Endodermal cell (in vitro differentiated cells): ENCODE data around the gene RPS2. TPM values are rescaled to one million over a fixed set of nuclear protein-coding genes. Genes with fewer than 3 reads are reported as not detected.
"Not testable (repeated sequence)": the region's sequence is repeated elsewhere in the genome, so short reads cannot be mapped to it uniquely, and the experiment has no call there.

ENCODE experiments used
- DNase-seq: peaks from one replicate; pipeline ENCODE4 v3.0.0-alpha.2; 2017
- H3K27ac ChIP-seq: 2 replicates; pipeline ENCODE4 v1.5.1; 2013; ENCODE audit warnings: mild to moderate bottlenecking, low read depth, low read length, moderate library complexity
- H3K27me3 ChIP-seq: 2 replicates; pipeline ENCODE4 v1.6.1; 2013; ENCODE audit warnings: mild to moderate bottlenecking, low read length, moderate library complexity; ENCODE audit not compliant: insufficient read depth, control insufficient read depth, poor library complexity, severe bottlenecking
- H3K36me3 ChIP-seq: 2 replicates; pipeline ENCODE4 v1.7.0; 2013; ENCODE audit warnings: mild to moderate bottlenecking, low read length, moderate library complexity; ENCODE audit not compliant: control insufficient read depth, insufficient read depth
- H3K4me1 ChIP-seq: one replicate; pipeline ENCODE4 v1.7.0; 2013; ENCODE audit warnings: low read length; ENCODE audit not compliant: control insufficient read depth, insufficient read depth
- H3K4me3 ChIP-seq: 2 replicates; pipeline ENCODE4 v1.5.1; 2013; ENCODE audit warnings: mild to moderate bottlenecking, low read length, moderate library complexity
- H3K9ac ChIP-seq: 2 replicates; pipeline ENCODE4 v1.6.1; 2013; ENCODE audit warnings: mild to moderate bottlenecking, low read length, moderate library complexity; ENCODE audit not compliant: poor library complexity, severe bottlenecking; ENCODE audit errors: extremely low read depth
- H3K9me3 ChIP-seq: 2 replicates; pipeline ENCODE4 v1.6.1; 2013; ENCODE audit warnings: mild to moderate bottlenecking, low read length, moderate library complexity; ENCODE audit not compliant: control insufficient read depth
- H3K27ac Mint-ChIP-seq: 2 replicates; pipeline ENCODE4 v1.8.0; 2020; ENCODE audit warnings: mixed read lengths
- H3K27me3 Mint-ChIP-seq: 2 replicates; pipeline ENCODE4 v1.8.0; 2021; ENCODE audit warnings: mild to moderate bottlenecking, mixed read lengths; ENCODE audit not compliant: insufficient read depth
- H3K36me3 Mint-ChIP-seq: 2 replicates; pipeline ENCODE4 v1.8.0; 2020; ENCODE audit warnings: low read depth, mixed read lengths
- H3K4me1 Mint-ChIP-seq: 2 replicates; pipeline ENCODE4 v1.8.0; 2020; ENCODE audit warnings: mixed read lengths
- H3K4me3 Mint-ChIP-seq: 2 replicates; pipeline ENCODE4 v1.8.0; 2020; ENCODE audit warnings: mild to moderate bottlenecking, moderate library complexity, mixed read lengths
- H3K9me3 Mint-ChIP-seq: 2 replicates; pipeline ENCODE4 v1.8.0; 2020; ENCODE audit warnings: mild to moderate bottlenecking, mixed read lengths
- WGBS, 2 experiments: methylation state at CpG; one replicate each; pipeline versions ENCODE4 v1.1.5 to v1.1.7; 2013; ENCODE audit warnings: missing lambda C conversion rate in 2 of 2, mixed read lengths in 1 of 2; ENCODE audit not compliant: insufficient coverage in 1 of 2, insufficient read length in 1 of 2; 5-methylcytosine and 5-hydroxymethylcytosine counted together
- total RNA-seq, 2 donors: library from RNA; stranded (reverse); fragmentation: NEBNext Ultra II Directional in 1 of 2; extraction: Animal tissue kit (Norgen Biotek cat#: 25700) in 1 of 2; gene quantifications; 2 replicates in 1 of 2; 3 replicates in 1 of 2; pipeline ENCODE4 v1.2.1, GENCODE V29; 2021
- TF ChIP-seq, protein P1 (sequence below): fragments of 200-600 bp; sonication (generic); conservative IDR thresholded peaks from 2 replicates; pipeline ENCODE4 v1.5.0; 2021; ENCODE audit warnings: antibody characterized with exemption, mild to moderate bottlenecking

Gene RPS2
- total RNA-seq, 2 donors from 2014 or later, result 3,064 to 3,492 TPM

DNA sequence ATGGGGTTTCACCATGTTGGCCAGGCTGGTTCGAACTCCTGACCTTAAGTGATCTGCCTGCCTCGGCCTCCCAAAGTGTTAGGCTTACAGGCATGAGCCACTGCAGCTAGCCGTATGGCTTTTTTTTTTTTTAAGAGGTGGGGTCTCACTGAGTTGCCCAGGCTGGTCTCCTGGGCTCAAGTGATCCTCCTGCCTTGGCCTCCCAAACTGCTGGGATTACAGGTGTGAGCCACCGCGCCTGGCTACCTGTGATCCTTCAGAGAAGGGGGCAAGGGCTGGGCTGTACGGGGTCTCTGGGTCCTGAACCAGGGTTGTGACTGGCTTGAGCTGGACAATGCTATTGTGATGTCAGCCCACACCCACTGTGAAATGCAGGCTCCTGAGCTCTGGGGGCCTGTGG lies 1.8 kb upstream of the RPS2 start, which contains the start of gene RNF151:
RNF151 (plus strand) TSS at position 397 of the 400 bp plus-strand sequence. CDS start 26 bp downstream, outside the sequence.
- peak within 1 kb of the TSS; percentile 96 for H3K9ac ChIP-seq
- H3K36me3 ChIP-seq, result peaks cover 24% of the 10 kb centered on the region
- H3K4me1 ChIP-seq, result peaks cover 2% of the 10 kb centered on the region
- H3K9me3 ChIP-seq, result no peaks in the 10 kb centered on the region
- no peak for DNase-seq
- peak within 1 kb of the TSS; percentile 93 for H3K4me3 ChIP-seq
- no peak within 1 kb of the TSS for H3K27ac ChIP-seq
- H3K27me3 ChIP-seq, result no peaks in the 10 kb centered on the region
- peaks cover 27% of the 10 kb centered on the region for H3K36me3 Mint-ChIP-seq
- peak within 1 kb of the TSS; percentile 93 for H3K27ac Mint-ChIP-seq
- TF ChIP-seq, protein P1, sequence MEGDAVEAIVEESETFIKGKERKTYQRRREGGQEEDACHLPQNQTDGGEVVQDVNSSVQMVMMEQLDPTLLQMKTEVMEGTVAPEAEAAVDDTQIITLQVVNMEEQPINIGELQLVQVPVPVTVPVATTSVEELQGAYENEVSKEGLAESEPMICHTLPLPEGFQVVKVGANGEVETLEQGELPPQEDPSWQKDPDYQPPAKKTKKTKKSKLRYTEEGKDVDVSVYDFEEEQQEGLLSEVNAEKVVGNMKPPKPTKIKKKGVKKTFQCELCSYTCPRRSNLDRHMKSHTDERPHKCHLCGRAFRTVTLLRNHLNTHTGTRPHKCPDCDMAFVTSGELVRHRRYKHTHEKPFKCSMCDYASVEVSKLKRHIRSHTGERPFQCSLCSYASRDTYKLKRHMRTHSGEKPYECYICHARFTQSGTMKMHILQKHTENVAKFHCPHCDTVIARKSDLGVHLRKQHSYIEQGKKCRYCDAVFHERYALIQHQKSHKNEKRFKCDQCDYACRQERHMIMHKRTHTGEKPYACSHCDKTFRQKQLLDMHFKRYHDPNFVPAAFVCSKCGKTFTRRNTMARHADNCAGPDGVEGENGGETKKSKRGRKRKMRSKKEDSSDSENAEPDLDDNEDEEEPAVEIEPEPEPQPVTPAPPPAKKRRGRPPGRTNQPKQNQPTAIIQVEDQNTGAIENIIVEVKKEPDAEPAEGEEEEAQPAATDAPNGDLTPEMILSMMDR, result no peak
- peak within 1 kb of the TSS; percentile 93 for H3K4me3 Mint-ChIP-seq
- no peaks in the 10 kb centered on the region for H3K27me3 Mint-ChIP-seq
- no peaks in the 10 kb centered on the region for H3K9me3 Mint-ChIP-seq
- 98 to 100% methylated on average over 4 to 6 of the region's 6 CpGs for WGBS, 2 experiments
- H3K4me1 Mint-ChIP-seq, result peaks cover 22% of the 10 kb centered on the region

DNA sequence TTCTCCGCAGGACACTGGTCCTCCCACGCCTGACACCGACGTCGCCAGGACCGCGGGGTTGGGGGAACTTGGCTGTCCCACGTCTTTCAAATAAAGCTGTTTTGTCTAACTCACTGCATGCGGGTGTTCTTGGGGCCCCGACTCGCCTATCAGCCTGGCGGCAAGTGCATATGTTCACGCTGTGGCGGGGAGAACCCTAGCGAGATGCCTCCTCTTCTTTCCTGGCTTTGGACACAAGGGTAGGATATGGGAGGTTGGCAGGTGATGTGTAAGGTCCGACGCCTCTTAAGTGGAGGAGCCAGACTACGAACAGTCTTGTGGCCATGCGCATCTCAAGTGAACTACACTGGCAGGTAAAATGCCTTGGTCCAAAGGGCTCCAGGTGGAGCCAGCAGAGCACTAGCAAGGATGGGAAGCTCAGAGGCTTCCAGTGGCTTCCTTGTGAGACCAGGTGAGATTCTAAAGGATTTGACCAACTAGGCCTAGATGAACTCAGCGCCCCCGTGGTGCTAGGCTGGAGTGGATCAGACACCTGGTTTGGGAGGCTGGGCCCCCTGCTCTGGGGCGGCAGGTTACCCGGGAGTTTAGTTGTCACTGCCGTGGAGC lies 873 bp upstream of the RPS2 start:
- peak overlapping the region; percentile 78 for H3K27ac ChIP-seq

DNA sequence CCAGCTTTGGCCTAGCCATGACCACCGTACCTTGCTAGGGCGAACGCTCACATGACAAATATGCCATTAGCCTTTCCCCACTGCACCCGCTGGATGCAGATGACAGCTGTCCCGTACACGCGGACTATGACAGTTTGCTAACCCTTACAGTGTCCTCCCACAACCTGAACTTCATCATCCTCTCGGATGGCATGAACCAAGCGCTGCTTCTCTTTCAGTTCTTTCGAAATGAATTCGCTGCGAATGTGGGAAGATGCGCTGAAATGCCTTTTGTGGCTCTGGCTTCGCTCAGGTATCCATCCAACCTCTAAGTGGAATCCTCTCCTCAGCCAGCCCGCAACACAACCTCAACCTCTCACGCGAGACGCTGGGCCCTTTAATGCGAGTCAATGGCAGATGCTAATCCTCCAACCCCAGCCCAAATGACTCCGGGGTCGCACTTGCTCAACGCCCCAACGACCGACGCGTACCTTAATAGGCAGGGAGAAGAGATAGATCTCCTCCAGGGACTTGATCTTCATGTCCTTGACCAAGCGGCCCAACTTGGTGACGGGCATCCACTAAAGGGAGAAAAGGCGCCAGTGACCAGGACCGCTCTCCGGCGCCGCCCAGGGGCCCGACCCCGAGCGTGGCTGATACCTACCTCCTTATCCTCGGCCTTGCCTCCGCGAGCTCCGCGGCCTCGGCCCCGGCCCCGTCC lies 670 bp downstream of the RPS2 start:
- H3K9me3 ChIP-seq, result no peaks in the 10 kb centered on the region
- H3K4me3 ChIP-seq, result peak overlapping the region; percentile 93
- H3K4me3 Mint-ChIP-seq, result peak overlapping the region; percentile 93
- no peaks in the 10 kb centered on the region for H3K9me3 Mint-ChIP-seq
- DNase-seq, result no peak
- H3K27ac ChIP-seq, result peak overlapping the region; percentile 92
- TF ChIP-seq, protein P1, result peak; percentile 24
- H3K36me3 Mint-ChIP-seq, result peaks cover 33% of the 10 kb centered on the region
- peaks cover 3% of the 10 kb centered on the region for H3K27me3 Mint-ChIP-seq
- peak overlapping the region; percentile 96 for H3K9ac ChIP-seq
- H3K4me1 Mint-ChIP-seq, result peaks cover 35% of the 10 kb centered on the region
- H3K36me3 ChIP-seq, result peaks cover 24% of the 10 kb centered on the region
- peak overlapping the region; percentile 83 for H3K27ac Mint-ChIP-seq
- H3K4me1 ChIP-seq, result peaks cover 2% of the 10 kb centered on the region
- WGBS, 2 experiments, result 2 to 4% methylated on average over 14 to 36 of the region's 44 CpGs
- H3K27me3 ChIP-seq, result no peaks in the 10 kb centered on the region

More for the DNA sequence above, 873 bp upstream of the RPS2 start:
- Histone ChIP-seq H3K9me3 (no peaks in the 10 kb centered on the region), H3K4me3 (peak overlapping the region; percentile 93), H3K4me1 (peaks cover 2% of the 10 kb centered on the region), H3K9ac (peak overlapping the region; percentile 96), H3K36me3 (peaks cover 24% of the 10 kb centered on the region), H3K27me3 (no peaks in the 10 kb centered on the region)
- peak overlapping the region; percentile 93 for H3K4me3 Mint-ChIP-seq
- H3K4me1 Mint-ChIP-seq, result peaks cover 30% of the 10 kb centered on the region
- peaks cover 33% of the 10 kb centered on the region for H3K36me3 Mint-ChIP-seq
- no peaks in the 10 kb centered on the region for H3K9me3 Mint-ChIP-seq
- 28 to 41% methylated on average over 16 to 24 of the region's 24 CpGs for WGBS, 2 experiments
- TF ChIP-seq, protein P1, result no peak
- no peaks in the 10 kb centered on the region for H3K27me3 Mint-ChIP-seq
- DNase-seq, result no peak
- peak overlapping the region; percentile 93 for H3K27ac Mint-ChIP-seq

DNA sequence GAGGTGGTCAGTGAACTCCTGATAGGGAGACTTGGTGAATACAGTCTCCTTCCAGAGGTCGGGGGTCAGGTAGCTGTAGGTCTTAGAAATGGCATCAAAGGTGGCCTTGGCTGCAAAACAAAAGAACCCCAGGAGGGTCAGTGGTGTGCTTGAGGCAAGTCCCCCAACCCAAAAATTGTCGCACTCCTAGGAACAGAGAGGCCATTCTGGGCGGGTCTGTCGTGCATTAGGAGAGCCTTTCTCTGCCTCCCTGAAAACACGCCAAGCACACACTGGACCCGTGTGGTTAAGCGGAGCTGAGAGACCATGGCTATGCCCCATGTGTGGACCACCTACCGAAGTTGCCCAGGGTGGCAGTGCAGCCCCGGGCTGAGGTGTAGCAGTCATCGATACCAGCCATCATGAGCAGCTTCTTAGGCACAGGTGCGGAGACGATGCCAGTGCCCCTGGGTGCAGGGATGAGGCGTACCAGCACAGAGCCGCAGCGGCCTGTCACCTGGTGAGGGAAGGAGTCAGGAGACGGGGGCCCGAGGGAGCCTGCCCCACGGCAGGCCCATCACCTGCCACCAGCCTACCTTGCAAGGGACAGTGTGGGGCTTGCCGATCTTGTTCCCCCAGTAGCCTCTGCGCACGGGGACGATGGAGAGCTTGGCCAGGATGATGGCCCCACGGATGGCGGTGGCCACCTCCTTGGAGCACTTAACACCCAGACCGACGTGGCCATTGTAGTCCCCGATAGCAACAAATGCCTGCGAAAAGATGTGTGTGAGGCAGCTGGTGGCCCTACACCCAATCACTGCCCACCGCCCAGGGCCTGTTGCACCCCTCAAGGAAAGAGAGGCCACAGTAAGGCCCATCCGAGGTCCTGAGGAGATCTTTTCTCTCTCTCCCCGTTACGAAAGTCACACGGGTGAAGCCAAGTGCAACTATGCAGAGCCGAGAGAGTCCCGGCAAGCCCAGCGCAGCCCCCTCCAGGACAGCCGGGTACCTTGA lies 2.2 kb downstream of the RPS2 start:
- 83 to 89% methylated on average over 4 to 37 of the region's 37 CpGs for whole genome bisulfite sequencing, 2 experiments
- Histone ChIP-seq H3K4me3 (peak overlapping the region; percentile 93), H3K36me3 (peaks cover 24% of the 10 kb centered on the region), H3K9ac (peak overlapping the region; percentile 96)
- H3K27me3 Mint-ChIP-seq, DNase-seq, H3K27ac ChIP-seq, H3K27me3 ChIP-seq, H3K4me1 ChIP-seq, H3K9me3 Mint-ChIP-seq, H3K9me3 ChIP-seq: not testable (repeated sequence)
- Mint-ChIP-seq H3K27ac (peak overlapping the region; percentile 83), H3K4me3 (peak overlapping the region; percentile 93), H3K4me1 (peaks cover 35% of the 10 kb centered on the region), H3K36me3 (peaks cover 33% of the 10 kb centered on the region)
